Non-pigmented ciliary epithelial cell (primary cell): ENCODE data around the gene ACADSB.

Source experiments
- DNase-seq: peaks from one replicate; pipeline ENCODE4 v3.0.0-alpha.2; 2010; ENCODE audit warnings: low read depth

ACADSB gene

GRCh38 chr10:123100030-123100762, 91.4 kb downstream of the ACADSB start:
- no peak for DNase-seq

- no peak for DNase-seq
Measured at GRCh38 chr10:123101872-123102271, 93.1 kb downstream of the ACADSB start.

GRCh38 chr10:123102673-123103072, 93.9 kb downstream of the ACADSB start:
- DNase-seq = no peak

GRCh38 chr10:123103944-123104343, 95.1 kb downstream of the ACADSB start:
- DNase-seq = no peak
